PC-9 (cell line): Measurements from ENCODE around the gene LRMDA. TPM values are rescaled to one million over a fixed set of nuclear protein-coding genes. Genes with fewer than 3 reads are reported as not detected.

Experiments
- BruUV-seq: library from RNA; stranded (reverse); fragments of 400-500 nt; replicated peaks from 2 replicates; lab custom pipeline; 2021; lab: Mats Ljungman, UMichigan
- CTCF ChIA-PET: fragments of 300-600 bp; sonication (Branson Sonifier 250); formaldehyde crosslinking; loops from one replicate; lab custom pipeline; 2022; ENCODE audit warnings: antibody characterized with exemption; lab: Charles Lee
- POLR2A ChIA-PET: fragments of 300-600 bp; sonication (Branson Sonifier 250); formaldehyde crosslinking; loops from one replicate; lab custom pipeline; 2022; ENCODE audit warnings: antibody characterized with exemption; ENCODE audit not compliant: unreplicated experiment; lab: Charles Lee
- DNase-seq, 2 experiments: peaks; one replicate each; pipeline versions ENCODE4 v3.0.0 to v3.0.0-alpha.2; 2015 to 2022; ENCODE audit warnings: mixed read lengths in 1 of 2
- H2AFZ ChIP-seq: fragments of 200-600 bp; sonication (generic); 2 replicates; pipeline ENCODE4 v1.8.1; 2017; ENCODE audit warnings: antibody characterized with exemption
- H3F3A ChIP-seq: fragments of 200-600 bp; sonication (generic); 2 replicates; pipeline ENCODE4 v1.8.1; 2017; ENCODE audit warnings: antibody characterized with exemption, mild to moderate bottlenecking, low read depth; ENCODE audit not compliant: insufficient read depth
- H3K27ac ChIP-seq: fragments of 200-600 bp; sonication (generic); 2 replicates; pipeline ENCODE4 v1.6.1; 2016; ENCODE audit warnings: mixed run types
- H3K27me3 ChIP-seq: fragments of 200-600 bp; sonication (generic); 2 replicates; pipeline ENCODE4 v1.6.1; 2016; ENCODE audit warnings: low read depth, mixed run types; ENCODE audit not compliant: insufficient read depth
- H3K36me3 ChIP-seq: fragments of 200-600 bp; sonication (generic); 2 replicates; pipeline ENCODE4 v1.6.1; 2016; ENCODE audit warnings: low read depth, mixed run types
- H3K4me1 ChIP-seq: fragments of 200-600 bp; sonication (generic); replicated peaks from 2 replicates; pipeline ENCODE4 v1.6.1; 2016; ENCODE audit warnings: mixed run types; ENCODE audit not compliant: insufficient read depth
- H3K4me2 ChIP-seq: fragments of 200-600 bp; sonication (generic); 2 replicates; pipeline ENCODE4 v1.6.1; 2017; ENCODE audit warnings: mixed run types
- H3K4me3 ChIP-seq: fragments of 200-600 bp; sonication (generic); 2 replicates; pipeline ENCODE4 v1.6.1; 2016; ENCODE audit warnings: mixed run types
- H3K79me2 ChIP-seq: fragments of 200-600 bp; sonication (generic); 2 replicates; pipeline ENCODE4 v1.6.1; 2017; ENCODE audit warnings: low read depth, mixed run types
- H3K9me2 ChIP-seq: fragments of 200-600 bp; sonication (generic); 2 replicates; pipeline ENCODE4 v1.8.1; 2017; ENCODE audit warnings: mild to moderate bottlenecking; ENCODE audit not compliant: insufficient read depth
- H3K9me3 ChIP-seq: fragments of 200-600 bp; sonication (generic); 2 replicates; pipeline ENCODE4 v1.8.1; 2016; ENCODE audit warnings: low read depth; ENCODE audit not compliant: insufficient read depth
- H4K20me1 ChIP-seq: fragments of 200-600 bp; sonication (generic); 2 replicates; pipeline ENCODE4 v1.8.1; 2017; ENCODE audit not compliant: insufficient read depth
- EZH2 ChIP-seq: fragments of 200-600 bp; sonication (generic); IDR thresholded peaks from 2 replicates; pipeline ENCODE4 v1.8.0; 2017; ENCODE audit warnings: antibody characterized with exemption, low read depth
- intact Hi-C: fragments of 100-400 bp; cut with micrococcal nuclease; formaldehyde crosslinking; loops from one replicate; pipeline ENCODE4 v1.10.0; 2022; ENCODE audit not compliant: unreplicated experiment
- total RNA-seq: library from RNA; stranded (reverse); gene quantifications from 2 replicates; pipeline ENCODE4 v1.2.3, GENCODE V29; 2021
- TF ChIP-seq, protein P1 (sequence below): fragments of 200-600 bp; sonication (generic); conservative IDR thresholded peaks from 2 replicates; pipeline ENCODE4 v1.6.1; 2017; ENCODE audit warnings: mixed run types, antibody characterized with exemption, mild to moderate bottlenecking, moderate library complexity

LRMDA gene
- total RNA-seq, 1 experiment from 2014 or later, result not detected

DNA sequence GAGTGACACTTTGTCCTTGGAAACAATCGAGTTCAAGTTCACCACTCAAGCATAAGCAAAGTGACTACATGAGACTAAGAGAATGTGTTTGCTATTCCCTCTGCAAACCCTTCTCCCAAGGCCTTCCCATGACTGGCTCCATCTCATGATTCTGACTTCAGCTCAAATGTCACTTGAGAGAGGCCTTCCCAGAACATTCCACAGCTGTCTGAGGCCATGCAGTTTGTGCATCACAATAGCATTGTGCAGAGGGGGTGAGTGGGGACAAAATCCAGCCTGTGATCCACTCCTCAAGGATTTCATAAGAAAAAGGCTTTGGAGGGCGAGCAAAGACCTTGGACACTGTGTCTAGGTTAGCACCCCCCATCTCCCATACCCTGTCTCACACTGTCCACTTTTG is 6.9 kb upstream of the LRMDA start:
- H3K9me2 ChIP-seq, result no peaks in the 10 kb centered on the region
- H3K4me2 ChIP-seq, result no peak overlapping the region
- BruUV-seq, result no TSS peak
- no peaks in the 10 kb centered on the region for H3K27me3 ChIP-seq
- CTCF ChIA-PET, result no interaction called here
- POLR2A ChIA-PET, result no interaction called here
- peaks cover 15% of the 10 kb centered on the region for H3F3A ChIP-seq
- no peak overlapping the region for H3K4me3 ChIP-seq
- H3K27ac ChIP-seq, result no peak overlapping the region
- no peaks in the 10 kb centered on the region for H3K79me2 ChIP-seq
- no peak overlapping the region for H2AFZ ChIP-seq
- intact Hi-C loops, result no loop called here
- no peaks in the 10 kb centered on the region for H3K9me3 ChIP-seq
- H3K36me3 ChIP-seq, result no peaks in the 10 kb centered on the region
- no peak for DNase-seq
- H3K4me1 ChIP-seq, result peaks cover 31% of the 10 kb centered on the region
- TF ChIP-seq, protein P1, sequence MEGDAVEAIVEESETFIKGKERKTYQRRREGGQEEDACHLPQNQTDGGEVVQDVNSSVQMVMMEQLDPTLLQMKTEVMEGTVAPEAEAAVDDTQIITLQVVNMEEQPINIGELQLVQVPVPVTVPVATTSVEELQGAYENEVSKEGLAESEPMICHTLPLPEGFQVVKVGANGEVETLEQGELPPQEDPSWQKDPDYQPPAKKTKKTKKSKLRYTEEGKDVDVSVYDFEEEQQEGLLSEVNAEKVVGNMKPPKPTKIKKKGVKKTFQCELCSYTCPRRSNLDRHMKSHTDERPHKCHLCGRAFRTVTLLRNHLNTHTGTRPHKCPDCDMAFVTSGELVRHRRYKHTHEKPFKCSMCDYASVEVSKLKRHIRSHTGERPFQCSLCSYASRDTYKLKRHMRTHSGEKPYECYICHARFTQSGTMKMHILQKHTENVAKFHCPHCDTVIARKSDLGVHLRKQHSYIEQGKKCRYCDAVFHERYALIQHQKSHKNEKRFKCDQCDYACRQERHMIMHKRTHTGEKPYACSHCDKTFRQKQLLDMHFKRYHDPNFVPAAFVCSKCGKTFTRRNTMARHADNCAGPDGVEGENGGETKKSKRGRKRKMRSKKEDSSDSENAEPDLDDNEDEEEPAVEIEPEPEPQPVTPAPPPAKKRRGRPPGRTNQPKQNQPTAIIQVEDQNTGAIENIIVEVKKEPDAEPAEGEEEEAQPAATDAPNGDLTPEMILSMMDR, result no peak
- no peak for TF ChIP-seq EZH2
- no peaks in the 10 kb centered on the region for H4K20me1 ChIP-seq

DNA sequence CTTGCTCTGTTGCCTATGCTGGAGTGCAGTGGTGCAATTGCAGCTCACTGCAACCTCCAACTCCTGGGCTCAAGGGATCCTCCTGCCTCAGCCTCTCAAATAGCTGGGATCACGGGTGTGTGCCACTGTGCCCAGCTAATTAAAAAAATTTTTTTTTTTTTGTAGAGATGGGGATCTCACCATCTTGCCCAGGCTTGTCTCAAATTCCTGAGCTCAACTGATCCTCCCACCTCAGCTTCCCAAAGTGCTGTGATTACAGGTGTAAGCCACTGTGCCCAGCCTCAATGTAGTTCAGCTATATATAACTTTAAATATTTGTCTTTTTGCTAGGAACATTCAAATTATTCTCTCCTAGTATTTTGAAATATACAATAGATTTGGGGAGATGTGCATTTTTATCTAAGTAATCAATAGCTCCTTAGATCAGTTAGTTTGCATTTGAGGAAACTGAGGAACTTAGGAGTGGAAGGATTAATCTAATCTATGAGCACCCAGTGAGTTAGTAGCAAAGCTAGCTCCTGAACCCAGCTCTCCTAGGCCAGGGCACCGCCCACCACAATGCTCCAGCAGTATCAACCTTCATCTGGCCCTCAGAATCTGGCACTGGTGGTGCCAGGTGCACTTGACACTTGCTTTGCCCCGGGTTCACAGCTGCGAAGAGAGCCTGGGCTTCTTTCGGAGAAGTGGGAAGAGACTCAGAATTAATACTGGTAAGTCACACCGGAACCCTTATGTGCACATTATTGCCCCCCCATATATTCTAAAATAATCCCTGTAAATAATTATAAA is 5.9 kb upstream of the LRMDA start:
- no peak overlapping the region for H3K4me3 ChIP-seq
- H4K20me1 ChIP-seq, result no peaks in the 10 kb centered on the region
- H3F3A ChIP-seq, result peaks cover 24% of the 10 kb centered on the region
- ChIA-PET POLR2A (no interaction called here), CTCF (no interaction called here)
- no peak overlapping the region for H3K27ac ChIP-seq
- no peaks in the 10 kb centered on the region for H3K9me2 ChIP-seq
- peaks cover 40% of the 10 kb centered on the region for H3K4me1 ChIP-seq
- no peaks in the 10 kb centered on the region for H3K9me3 ChIP-seq
- no peak for TF ChIP-seq EZH2
- TF ChIP-seq, protein P1, result no peak
- DNase-seq, result no peak
- H3K27me3 ChIP-seq, result no peaks in the 10 kb centered on the region
- no TSS peak for BruUV-seq
- intact Hi-C loops, result no loop called here
- no peaks in the 10 kb centered on the region for H3K36me3 ChIP-seq
- no peak overlapping the region for H2AFZ ChIP-seq
- no peaks in the 10 kb centered on the region for H3K79me2 ChIP-seq
- H3K4me2 ChIP-seq, result no peak overlapping the region

DNA sequence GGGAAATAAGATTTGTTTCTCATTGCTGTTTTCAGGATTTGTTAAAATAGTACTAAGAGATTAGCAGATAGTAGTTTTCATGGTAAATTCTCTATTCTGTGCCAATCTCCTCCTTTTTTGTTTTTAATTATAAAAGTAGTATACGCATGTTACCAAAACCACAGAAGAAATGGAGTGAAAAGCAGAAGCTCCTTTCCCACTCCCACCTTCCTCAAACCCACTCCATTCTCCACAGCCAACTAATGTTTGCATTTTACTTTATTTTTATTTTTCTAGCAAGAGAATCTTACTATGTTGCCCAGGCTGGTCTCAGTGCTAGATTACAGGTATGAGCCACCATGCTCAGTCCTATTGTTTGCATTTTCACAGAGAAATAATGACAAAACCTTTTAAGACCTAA is 4.5 kb upstream of the LRMDA start:
- Histone ChIP-seq H3K4me3 (no peak overlapping the region), H3K27ac (no peak overlapping the region), H3K9me2 (no peaks in the 10 kb centered on the region), H4K20me1 (no peaks in the 10 kb centered on the region), H3K79me2 (no peaks in the 10 kb centered on the region), H3K4me1 (peaks cover 50% of the 10 kb centered on the region), H3F3A (peaks cover 31% of the 10 kb centered on the region), H2AFZ (no peak overlapping the region), H3K9me3 (no peaks in the 10 kb centered on the region), H3K36me3 (no peaks in the 10 kb centered on the region), H3K4me2 (no peak overlapping the region), H3K27me3 (no peaks in the 10 kb centered on the region)
- POLR2A ChIA-PET, result no interaction called here
- no peak for TF ChIP-seq EZH2
- TF ChIP-seq, protein P1, result no peak
- intact Hi-C loops, result no loop called here
- no TSS peak for BruUV-seq
- CTCF ChIA-PET, result no interaction called here
- DNase-seq, result no peak
